HEK293 (cell line): ENCODE results near the gene ZNF471.

ENCODE experiments used
- CTCF ChIA-PET: fragments of 350-600 bp; formaldehyde crosslinking; extraction: SDS; loops from one replicate; lab custom pipeline; 2021; ENCODE audit warnings: antibody characterized with exemption; lab: Yijun Ruan, JAX
- POLR2A ChIA-PET: fragments of 300-600 bp; formaldehyde crosslinking; extraction: SDS; loops from one replicate; lab custom pipeline; 2020; ENCODE audit warnings: antibody characterized with exemption, inconsistent platforms; lab: Yijun Ruan, JAX
- H3K27ac ChIP-seq: fragments of 200-500 bp; sonication (Bioruptor generic); 2 replicates; pipeline ENCODE4 v1.5.1; 2014; ENCODE audit warnings: low read depth, low read length, control low read depth, inconsistent platforms; ENCODE audit errors: extremely low read depth
- H3K36me3 ChIP-seq, 2 experiments: fragments of 200-500 bp in 1 of 2; sonication (Bioruptor generic) in 1 of 2; 1 replicate in 1 of 2; 2 replicates in 1 of 2; pipeline ENCODE4 v1.5.1; 2014 to 2017; ENCODE audit warnings: inconsistent platforms in 2 of 2, low read length in 2 of 2; ENCODE audit not compliant: control insufficient read depth in 2 of 2, insufficient read depth in 1 of 2
- H3K4me1 ChIP-seq: fragments of 200-500 bp; sonication (Bioruptor generic); 2 replicates; pipeline ENCODE4 v1.5.1; 2014; ENCODE audit warnings: mild to moderate bottlenecking, low read length, inconsistent platforms; ENCODE audit not compliant: control insufficient read depth, insufficient read depth
- H3K4me3 ChIP-seq: 2 replicates; pipeline ENCODE4 v1.5.1; 2011; ENCODE audit warnings: low read depth, mild to moderate bottlenecking, control low read depth, low read length, moderate library complexity
- H3K9me3 ChIP-seq: fragments of 200-500 bp; sonication (Bioruptor generic); 2 replicates; pipeline ENCODE4 v1.5.1; 2014; ENCODE audit warnings: low read depth, low read length, inconsistent platforms; ENCODE audit not compliant: control insufficient read depth, insufficient read depth
- GLIS2 ChIP-seq: fragments of 450-650 bp; formaldehyde crosslinking; IDR thresholded peaks from 2 replicates; pipeline ENCODE4 v1.5.1; 2016; ENCODE audit warnings: missing biosample characterization, missing genetic modification characterization
- KLF8 ChIP-seq: fragments of 450-650 bp; formaldehyde crosslinking; IDR thresholded peaks from 2 replicates; pipeline ENCODE4 v1.5.1; 2016; ENCODE audit warnings: missing biosample characterization, missing genetic modification characterization
- MYNN ChIP-seq: fragments of 450-650 bp; formaldehyde crosslinking; IDR thresholded peaks from 2 replicates; pipeline ENCODE4 v1.5.1; 2016; ENCODE audit warnings: missing biosample characterization, missing genetic modification characterization, borderline replicate concordance
- YY2 ChIP-seq: fragments of 450-650 bp; formaldehyde crosslinking; IDR thresholded peaks from 2 replicates; pipeline ENCODE4 v1.5.1; 2016; ENCODE audit warnings: missing biosample characterization, missing genetic modification characterization
- ZBTB11 ChIP-seq: fragments of 450-650 bp; formaldehyde crosslinking; conservative IDR thresholded peaks from 2 replicates; pipeline ENCODE4 v1.5.1; 2016; ENCODE audit warnings: low read depth, missing biosample characterization, missing genetic modification characterization
- ZBTB21 ChIP-seq: fragments of 450-650 bp; formaldehyde crosslinking; IDR thresholded peaks from 2 replicates; pipeline ENCODE4 v1.5.1; 2017; ENCODE audit warnings: missing biosample characterization, missing genetic modification characterization
- ZBTB44 ChIP-seq: fragments of 450-650 bp; IDR thresholded peaks from 2 replicates; pipeline ENCODE4 v1.5.1; 2018; ENCODE audit warnings: missing biosample characterization, mild to moderate bottlenecking, missing genetic modification characterization
- ZFHX2 ChIP-seq: fragments of 450-650 bp; formaldehyde crosslinking; conservative IDR thresholded peaks from 2 replicates; pipeline ENCODE4 v1.5.1; 2016; ENCODE audit warnings: missing biosample characterization, missing genetic modification characterization
- ZFP41 ChIP-seq: fragments of 450-650 bp; formaldehyde crosslinking; IDR thresholded peaks from 2 replicates; pipeline ENCODE4 v1.5.1; 2016; ENCODE audit warnings: missing biosample characterization, missing genetic modification characterization, borderline replicate concordance
- ZIC2 ChIP-seq: fragments of 450-650 bp; formaldehyde crosslinking; IDR thresholded peaks from 2 replicates; pipeline ENCODE4 v1.5.1; 2016; ENCODE audit warnings: missing biosample characterization, missing genetic modification characterization
- ZNF114 ChIP-seq: fragments of 450-650 bp; formaldehyde crosslinking; IDR thresholded peaks from 2 replicates; pipeline ENCODE4 v1.5.0; 2017; ENCODE audit warnings: missing biosample characterization, missing genetic modification characterization
- ZNF121 ChIP-seq: fragments of 450-650 bp; formaldehyde crosslinking; IDR thresholded peaks from 2 replicates; pipeline ENCODE4 v1.5.1; 2016; ENCODE audit warnings: missing biosample characterization, missing genetic modification characterization
- ZNF2 ChIP-seq: fragments of 450-650 bp; formaldehyde crosslinking; IDR thresholded peaks from 2 replicates; pipeline ENCODE4 v1.5.1; 2016; ENCODE audit warnings: missing biosample characterization, missing genetic modification characterization
- ZNF24 ChIP-seq: fragments of 450-650 bp; formaldehyde crosslinking; IDR thresholded peaks from 2 replicates; pipeline ENCODE4 v1.5.1; 2016; ENCODE audit warnings: missing biosample characterization, missing genetic modification characterization
- ZNF274 ChIP-seq, 2 experiments: fragments of 200-500 bp in 1 of 2; fragments of 450-650 bp in 1 of 2; sonication (Bioruptor generic) in 1 of 2; formaldehyde crosslinking in 1 of 2; IDR thresholded peaks; 2 replicates each; pipeline versions ENCODE4 v1.5.1 to v1.6.1; 2014 to 2016; ENCODE audit warnings: borderline replicate concordance in 1 of 2, inconsistent platforms in 1 of 2, low read length in 1 of 2, missing biosample characterization in 1 of 2, missing genetic modification characterization in 1 of 2
- ZNF280C ChIP-seq: fragments of 450-650 bp; formaldehyde crosslinking; IDR thresholded peaks from 2 replicates; pipeline ENCODE4 v1.5.1; 2016; ENCODE audit warnings: missing biosample characterization, missing genetic modification characterization
- ZNF280D ChIP-seq: fragments of 450-650 bp; formaldehyde crosslinking; IDR thresholded peaks from 2 replicates; pipeline ENCODE4 v1.5.1; 2016; ENCODE audit warnings: missing biosample characterization, missing genetic modification characterization
- ZNF391 ChIP-seq: fragments of 450-650 bp; formaldehyde crosslinking; IDR thresholded peaks from 2 replicates; pipeline ENCODE4 v1.5.1; 2016; ENCODE audit warnings: low read depth, missing biosample characterization, missing genetic modification characterization, borderline replicate concordance
- ZNF423 ChIP-seq: fragments of 450-650 bp; formaldehyde crosslinking; IDR thresholded peaks from 2 replicates; pipeline ENCODE4 v1.5.1; 2016; ENCODE audit warnings: missing biosample characterization, missing genetic modification characterization
- ZNF555 ChIP-seq: fragments of 450-650 bp; formaldehyde crosslinking; conservative IDR thresholded peaks from 2 replicates; pipeline ENCODE4 v1.5.1; 2017; ENCODE audit warnings: missing biosample characterization, mild to moderate bottlenecking, missing genetic modification characterization, inconsistent platforms
- ZNF785 ChIP-seq: fragments of 450-650 bp; formaldehyde crosslinking; IDR thresholded peaks from 2 replicates; pipeline ENCODE4 v1.5.1; 2016; ENCODE audit warnings: missing biosample characterization, missing genetic modification characterization
- ZNF830 ChIP-seq: fragments of 450-650 bp; IDR thresholded peaks from 2 replicates; pipeline ENCODE4 v1.5.0; 2018; ENCODE audit warnings: missing biosample characterization, missing genetic modification characterization, low read depth, mild to moderate bottlenecking, moderate library complexity
- ZSCAN16 ChIP-seq: fragments of 450-650 bp; formaldehyde crosslinking; IDR thresholded peaks from 2 replicates; pipeline ENCODE4 v1.5.1; 2016; ENCODE audit warnings: missing biosample characterization, missing genetic modification characterization
- TF ChIP-seq, protein P1 (sequence below): fragments of 450-650 bp; formaldehyde crosslinking; IDR thresholded peaks from 2 replicates; pipeline ENCODE4 v1.5.1; 2016; ENCODE audit warnings: missing biosample characterization, missing genetic modification characterization

ZNF471 gene

GRCh38 chr19:56508290-56508778 lies 679 bp downstream of the ZNF471 start:
- peaks cover 3% of the 10 kb centered on the region for H3K9me3 ChIP-seq
- ChIA-PET CTCF (interaction anchor here (0.7 kb wide), 1 partner anchor 436 kb away, joined by 3 read pairs; no protein-coding TSS in a partner anchor), POLR2A (no interaction called here)
- H3K36me3 ChIP-seq = peaks cover 0 to 6% of the 10 kb centered on the region in 2 experiments; a peak in 1 of 3 replicates
- no peak overlapping the region for H3K27ac ChIP-seq
- peak overlapping the region; percentile 71 for H3K4me3 ChIP-seq
- H3K4me1 ChIP-seq = no peaks in the 10 kb centered on the region
- TF ChIP-seq ZIC2 (tag by site-specific recombination) (no peak), ZBTB11 (tag by site-specific recombination) (no peak; the same call in 1 of the 2 replicates), MYNN (tag by site-specific recombination) (no peak), ZFHX2 (tag by site-specific recombination) (peak; percentile 42; the same call in 1 of the 2 replicates), ZNF830 (no peak), ZNF391 (tag by site-specific recombination) (no peak), ZNF785 (tag by site-specific recombination) (no peak), YY2 (no peak; the same call in none of the 2 replicates), ZNF24 (no peak), ZNF114 (tag by site-specific recombination) (peak; percentile 79; the same call in 1 of the 2 replicates), ZBTB21 (tag by site-specific recombination) (0 out of 2 replicates have a peak, but pooled peaks have one; percentile 4), ZNF2 (tag by site-specific recombination) (no peak), ZNF280D (tag by site-specific recombination) (0 out of 2 replicates have a peak, but pooled peaks have one; percentile 33), KLF8 (no peak), ZFP41 (no peak), ZNF274 (IDR thresholded peaks at IDR 0.05; ENCODE audit: low read length) (no peak), ZNF274 (tag by site-specific recombination; IDR thresholded peaks at IDR 0.05; ENCODE audit: borderline replicate concordance) (no peak), ZNF121 (tag by site-specific recombination) (no peak; the same call in 1 of the 2 replicates), ZSCAN16 (tag by site-specific recombination) (no peak), ZNF280C (tag by site-specific recombination) (peak; percentile 78; the same call in 1 of the 2 replicates), ZBTB44 (tag by site-specific recombination) (no peak), ZNF555 (tag by site-specific recombination) (no peak), ZNF423 (tag by site-specific recombination) (no peak), GLIS2 (tag by site-specific recombination) (no peak)
- TF ChIP-seq, protein P1, sequence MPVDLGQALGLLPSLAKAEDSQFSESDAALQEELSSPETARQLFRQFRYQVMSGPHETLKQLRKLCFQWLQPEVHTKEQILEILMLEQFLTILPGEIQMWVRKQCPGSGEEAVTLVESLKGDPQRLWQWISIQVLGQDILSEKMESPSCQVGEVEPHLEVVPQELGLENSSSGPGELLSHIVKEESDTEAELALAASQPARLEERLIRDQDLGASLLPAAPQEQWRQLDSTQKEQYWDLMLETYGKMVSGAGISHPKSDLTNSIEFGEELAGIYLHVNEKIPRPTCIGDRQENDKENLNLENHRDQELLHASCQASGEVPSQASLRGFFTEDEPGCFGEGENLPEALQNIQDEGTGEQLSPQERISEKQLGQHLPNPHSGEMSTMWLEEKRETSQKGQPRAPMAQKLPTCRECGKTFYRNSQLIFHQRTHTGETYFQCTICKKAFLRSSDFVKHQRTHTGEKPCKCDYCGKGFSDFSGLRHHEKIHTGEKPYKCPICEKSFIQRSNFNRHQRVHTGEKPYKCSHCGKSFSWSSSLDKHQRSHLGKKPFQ (tag by site-specific recombination) = no peak
